Mesothelial cell of epicardium (in vitro differentiated cells): ENCODE measurements around the gene ENKUR. TPM values are rescaled to one million over a fixed set of nuclear protein-coding genes. Genes with fewer than 3 reads are reported as not detected.
"Not testable (repeated sequence)": the region's sequence is repeated elsewhere in the genome, so short reads cannot be mapped to it uniquely, and the experiment has no call there.

ENCODE experiments used
- DNase-seq, 2 experiments: peaks; one replicate each; pipeline ENCODE4 v3.0.0; 2021; ENCODE audit warnings: low spot score in 2 of 2; ENCODE audit not compliant: unreplicated experiment in 2 of 2
- H3K27ac Mint-ChIP-seq: 2 replicates; pipeline ENCODE4 v1.8.0; 2021; ENCODE audit warnings: mixed read lengths
- H3K27me3 Mint-ChIP-seq: 2 replicates; pipeline ENCODE4 v1.8.0; 2021; ENCODE audit warnings: low read depth, mixed read lengths
- H3K36me3 Mint-ChIP-seq: 2 replicates; pipeline ENCODE4 v1.8.0; 2021; ENCODE audit warnings: mixed read lengths
- H3K4me1 Mint-ChIP-seq: 2 replicates; pipeline ENCODE4 v1.8.0; 2021; ENCODE audit warnings: mixed read lengths
- H3K4me3 Mint-ChIP-seq: 2 replicates; pipeline ENCODE4 v1.8.0; 2021; ENCODE audit warnings: mild to moderate bottlenecking, moderate library complexity, mixed read lengths
- H3K9me3 Mint-ChIP-seq: 2 replicates; pipeline ENCODE4 v1.8.0; 2021; ENCODE audit warnings: mixed read lengths
- CTCF ChIP-seq: fragments of 200-600 bp; sonication (generic); IDR thresholded peaks from one replicate; pipeline ENCODE4 v1.5.0; 2021; ENCODE audit warnings: antibody characterized with exemption; ENCODE audit not compliant: unreplicated experiment
- total RNA-seq: library from RNA; stranded (reverse); gene quantifications from 3 replicates; pipeline ENCODE4 v1.2.1, GENCODE V29; 2021

The ENKUR gene
- total RNA-seq, 1 donor from 2014 or later = 0.25 TPM

GRCh38 chr10:24974976-24975375 lies 41.0 kb downstream of the ENKUR start:
- no peak for TF ChIP-seq CTCF
- peak overlapping the region; percentile 8 for H3K27ac Mint-ChIP-seq
- H3K4me3 Mint-ChIP-seq = no peak overlapping the region
- peaks cover 9% of the 10 kb centered on the region for H3K4me1 Mint-ChIP-seq
- H3K36me3 Mint-ChIP-seq = no peaks in the 10 kb centered on the region
- DNase-seq = no peak
- H3K27me3 Mint-ChIP-seq = peaks cover 3% of the 10 kb centered on the region
- no peaks in the 10 kb centered on the region for H3K9me3 Mint-ChIP-seq

DNA sequence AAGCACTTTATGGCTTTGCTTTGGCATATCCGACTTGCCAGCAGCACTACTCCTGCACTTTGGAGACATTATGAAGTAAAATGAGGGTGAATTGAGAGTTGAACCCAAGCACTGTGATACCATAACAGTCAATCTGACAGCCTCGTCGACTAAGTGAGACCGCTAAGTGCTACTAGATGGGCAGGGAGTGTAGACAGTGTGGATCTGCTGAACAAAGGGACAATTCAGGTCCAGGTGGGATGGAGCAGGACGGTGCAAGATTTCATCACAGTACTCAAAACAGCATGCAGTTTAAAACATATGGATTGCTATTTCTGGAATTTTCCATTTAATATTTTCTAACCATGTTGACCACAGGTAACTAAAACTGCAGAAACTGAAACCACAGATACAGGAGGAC lies 42.8 kb downstream of the ENKUR start:
- Mint-ChIP-seq H3K4me1 (peaks cover 14% of the 10 kb centered on the region), H3K9me3 (no peaks in the 10 kb centered on the region), H3K27me3 (no peaks in the 10 kb centered on the region), H3K27ac (no peak overlapping the region), H3K36me3 (no peaks in the 10 kb centered on the region), H3K4me3 (no peak overlapping the region)
- TF ChIP-seq CTCF = no peak
- DNase-seq = no peak

DNA sequence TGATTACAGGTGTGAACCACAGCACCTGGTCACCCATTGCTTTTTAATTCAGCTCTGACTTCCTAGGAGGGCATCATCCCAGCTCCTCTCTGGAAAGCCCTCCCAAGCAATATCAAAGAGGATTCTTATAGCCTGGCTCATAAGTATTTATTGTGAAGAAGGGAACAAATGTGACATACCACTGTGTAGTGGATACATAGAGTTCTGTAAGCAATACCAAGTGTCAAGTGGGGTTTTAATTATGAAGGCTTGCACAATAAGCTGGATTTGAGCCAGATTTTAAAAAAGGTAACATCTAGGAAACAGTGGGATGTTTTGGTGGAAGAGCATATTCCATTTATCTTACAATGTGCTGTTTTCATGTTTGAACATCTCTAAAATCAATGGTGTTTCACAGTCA lies 44.6 kb downstream of the ENKUR start:
- DNase-seq = no peak
- no peak overlapping the region for H3K4me3 Mint-ChIP-seq

GRCh38 chr10:24969841-24970281 lies 46.1 kb downstream of the ENKUR start:
- no peaks in the 10 kb centered on the region for H3K36me3 Mint-ChIP-seq
- H3K9me3 Mint-ChIP-seq = no peaks in the 10 kb centered on the region
- no peaks in the 10 kb centered on the region for H3K27me3 Mint-ChIP-seq
- H3K4me1 Mint-ChIP-seq = peaks cover 9% of the 10 kb centered on the region
- H3K27ac Mint-ChIP-seq = peak overlapping the region; percentile 77
- H3K4me3 Mint-ChIP-seq = no peak overlapping the region
- DNase-seq = no peak
- TF ChIP-seq CTCF = no peak

More for the DNA sequence above, 44.6 kb downstream of the ENKUR start:
- no peak overlapping the region for H3K27ac Mint-ChIP-seq
- H3K27me3 Mint-ChIP-seq = no peaks in the 10 kb centered on the region
- no peaks in the 10 kb centered on the region for H3K36me3 Mint-ChIP-seq
- no peak for TF ChIP-seq CTCF
- H3K4me1 Mint-ChIP-seq = peaks cover 14% of the 10 kb centered on the region
- H3K9me3 Mint-ChIP-seq = no peaks in the 10 kb centered on the region

DNA sequence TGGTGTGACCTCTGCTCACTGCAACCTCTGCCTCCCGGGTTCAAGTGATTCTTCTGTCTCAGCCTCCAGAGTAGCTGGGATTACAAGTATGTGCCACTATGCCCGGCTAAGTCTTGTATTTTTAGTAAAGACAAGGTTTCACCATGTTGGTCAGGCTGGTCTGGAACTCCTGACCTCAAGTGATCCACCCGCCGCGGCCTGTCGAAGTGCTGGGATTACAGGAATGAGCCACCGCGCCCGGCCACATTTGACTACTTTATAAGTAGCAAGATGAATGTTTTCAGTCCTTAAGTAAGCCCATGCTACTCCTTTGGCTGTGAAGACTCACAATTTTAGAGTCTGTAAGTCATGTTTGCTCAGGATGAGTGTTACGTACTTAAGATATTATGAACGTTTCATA lies 47.0 kb downstream of the ENKUR start:
- not testable (repeated sequence) for H3K27me3 Mint-ChIP-seq, H3K4me1 Mint-ChIP-seq, H3K9me3 Mint-ChIP-seq, H3K4me3 Mint-ChIP-seq, H3K27ac Mint-ChIP-seq, H3K36me3 Mint-ChIP-seq, DNase-seq

DNA sequence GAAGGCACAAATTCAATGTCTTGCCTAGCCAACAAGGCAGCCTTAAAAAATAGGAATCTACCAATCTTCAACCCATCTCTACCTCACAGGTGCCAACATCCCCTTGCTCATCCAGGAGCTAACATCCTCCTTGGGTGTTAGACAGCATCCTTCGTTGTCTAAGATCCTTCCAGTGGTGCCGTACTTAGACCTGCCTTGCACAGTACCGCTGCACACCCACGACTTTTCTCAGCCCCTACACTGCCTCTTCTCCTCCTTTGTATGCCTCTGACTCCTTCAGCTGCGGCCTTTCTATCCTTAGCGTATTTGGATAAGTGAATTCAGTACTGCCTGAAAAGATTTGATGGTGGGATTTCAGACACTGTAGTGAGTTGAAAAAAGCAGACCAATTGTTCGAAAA lies 47.6 kb downstream of the ENKUR start:
- peaks cover 7% of the 10 kb centered on the region for H3K4me1 Mint-ChIP-seq
- H3K27ac Mint-ChIP-seq = no peak overlapping the region
- no peaks in the 10 kb centered on the region for H3K36me3 Mint-ChIP-seq
- no peak for TF ChIP-seq CTCF
- no peak overlapping the region for H3K4me3 Mint-ChIP-seq
- no peaks in the 10 kb centered on the region for H3K27me3 Mint-ChIP-seq
- DNase-seq = no peak
- no peaks in the 10 kb centered on the region for H3K9me3 Mint-ChIP-seq
